ENCODE measurements around the gene RHBDF1.

The RHBDF1 gene

DNA sequence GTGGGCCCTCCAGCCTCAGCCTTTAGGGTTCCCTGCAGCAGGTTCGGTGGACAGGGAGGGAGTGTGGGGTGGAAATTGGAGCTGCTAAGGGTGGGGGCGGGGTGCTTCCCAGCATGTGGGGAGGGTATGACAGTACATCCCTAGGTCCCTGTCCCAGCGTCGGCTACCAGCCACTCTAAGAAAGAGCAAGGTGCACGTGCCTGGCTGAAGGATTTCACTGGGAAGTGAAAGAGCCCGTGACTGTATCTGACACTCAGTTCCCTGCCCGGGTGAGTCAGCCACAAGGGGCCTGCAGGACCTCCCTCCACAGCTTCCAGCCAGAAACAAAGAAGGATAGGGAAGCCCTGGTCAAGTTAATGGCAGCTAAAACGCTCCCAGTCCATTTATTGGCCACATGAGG is 14.7 kb downstream of the RHBDF1 start:
- TF ChIP-seq, protein P1, sequence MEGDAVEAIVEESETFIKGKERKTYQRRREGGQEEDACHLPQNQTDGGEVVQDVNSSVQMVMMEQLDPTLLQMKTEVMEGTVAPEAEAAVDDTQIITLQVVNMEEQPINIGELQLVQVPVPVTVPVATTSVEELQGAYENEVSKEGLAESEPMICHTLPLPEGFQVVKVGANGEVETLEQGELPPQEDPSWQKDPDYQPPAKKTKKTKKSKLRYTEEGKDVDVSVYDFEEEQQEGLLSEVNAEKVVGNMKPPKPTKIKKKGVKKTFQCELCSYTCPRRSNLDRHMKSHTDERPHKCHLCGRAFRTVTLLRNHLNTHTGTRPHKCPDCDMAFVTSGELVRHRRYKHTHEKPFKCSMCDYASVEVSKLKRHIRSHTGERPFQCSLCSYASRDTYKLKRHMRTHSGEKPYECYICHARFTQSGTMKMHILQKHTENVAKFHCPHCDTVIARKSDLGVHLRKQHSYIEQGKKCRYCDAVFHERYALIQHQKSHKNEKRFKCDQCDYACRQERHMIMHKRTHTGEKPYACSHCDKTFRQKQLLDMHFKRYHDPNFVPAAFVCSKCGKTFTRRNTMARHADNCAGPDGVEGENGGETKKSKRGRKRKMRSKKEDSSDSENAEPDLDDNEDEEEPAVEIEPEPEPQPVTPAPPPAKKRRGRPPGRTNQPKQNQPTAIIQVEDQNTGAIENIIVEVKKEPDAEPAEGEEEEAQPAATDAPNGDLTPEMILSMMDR (IDR thresholded peaks at IDR 0.05; ENCODE audit: low read depth, low read length, missing control alignments): no peak
- no peak overlapping the region for H3K27ac ChIP-seq
- H3K4me3 ChIP-seq (ENCODE audit: low read depth, low read length): no peak overlapping the region
- DNase-seq: no peak
- in situ Hi-C loops (cut with HindIII; ENCODE audit: low pct_ligation_motif_present, low sequenced_read_pairs): no loop called here
- peaks cover 71% of the 10 kb centered on the region for H3K36me3 ChIP-seq (replicated peaks)
- no peaks in the 10 kb centered on the region for H3K27me3 ChIP-seq (replicated peaks)

DNA sequence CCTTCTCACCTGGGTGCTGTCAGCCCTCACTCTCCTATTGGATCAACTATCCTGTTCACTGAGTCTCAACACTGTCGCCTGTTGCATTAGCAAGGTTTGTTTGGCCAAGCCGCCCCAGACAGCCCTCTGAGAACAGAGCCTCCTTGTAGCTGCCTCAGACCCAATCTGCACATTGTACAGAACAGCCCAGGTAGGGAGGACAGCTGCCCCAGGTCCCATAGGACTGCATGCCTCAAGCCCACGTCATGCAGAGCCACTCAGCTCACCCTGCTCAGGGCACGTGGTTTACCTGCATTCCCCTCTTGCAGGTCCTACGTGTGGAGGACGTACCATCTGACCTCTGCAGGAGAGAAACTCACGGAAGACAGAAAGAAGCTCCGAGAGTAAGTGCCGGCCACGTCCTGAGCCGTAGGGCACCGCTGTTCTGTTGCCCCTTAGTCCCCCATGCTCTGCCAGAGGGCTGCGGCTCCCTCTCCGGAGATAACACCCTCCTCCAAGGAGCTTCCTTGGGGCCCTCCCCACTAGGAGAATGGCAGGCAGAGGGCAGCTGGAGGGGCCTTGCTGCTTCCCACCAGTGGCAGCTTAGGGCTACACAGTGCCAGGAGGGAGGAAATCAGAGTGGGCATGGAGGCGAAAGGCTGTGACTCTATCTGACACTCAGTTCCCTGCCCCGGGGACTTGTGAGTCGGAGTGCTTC is 16.1 kb downstream of the RHBDF1 start:
- H3K4me3 ChIP-seq (ENCODE audit: low read depth, low read length): no peak overlapping the region
- TF ChIP-seq, protein P1 (IDR thresholded peaks at IDR 0.05; ENCODE audit: low read depth, low read length, missing control alignments): no peak
- no peak overlapping the region for H3K27ac ChIP-seq
- in situ Hi-C loops (cut with HindIII; ENCODE audit: low pct_ligation_motif_present, low sequenced_read_pairs): no loop called here
- H3K27me3 ChIP-seq (replicated peaks): no peaks in the 10 kb centered on the region
- no peak for DNase-seq
- peaks cover 57% of the 10 kb centered on the region for H3K36me3 ChIP-seq (replicated peaks)

DNA sequence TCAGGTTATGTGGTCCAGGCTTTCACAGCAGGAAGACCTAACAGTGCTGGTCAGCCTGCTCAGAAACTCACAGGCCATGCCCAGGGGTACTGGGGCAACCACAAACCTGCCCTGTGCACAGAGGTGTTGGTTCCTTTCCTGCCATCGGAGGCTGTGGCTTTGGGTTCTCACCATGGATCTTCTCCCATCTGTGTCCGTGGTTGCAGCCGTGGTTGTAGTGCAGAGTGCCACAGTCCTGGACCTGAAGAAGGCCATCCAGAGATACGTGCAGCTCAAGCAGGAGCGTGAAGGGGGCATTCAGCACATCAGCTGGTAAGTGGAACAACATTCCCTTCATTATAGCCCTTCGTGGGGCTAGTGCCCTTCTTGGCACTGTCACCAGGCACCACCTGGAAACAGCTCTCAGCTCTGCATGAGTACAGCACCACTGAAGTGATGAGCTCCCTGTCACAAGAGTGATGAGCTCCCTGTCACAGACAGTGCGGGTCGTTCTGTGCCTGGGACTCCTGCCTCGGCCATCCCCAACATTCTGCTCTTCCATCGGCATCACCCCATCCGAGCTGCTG is 16.8 kb downstream of the RHBDF1 start:
- Histone ChIP-seq H3K36me3 (replicated peaks) (peaks cover 53% of the 10 kb centered on the region), H3K27ac (no peak overlapping the region), H3K27me3 (replicated peaks) (no peaks in the 10 kb centered on the region), H3K4me3 (ENCODE audit: low read depth, low read length) (no peak overlapping the region)
- no peak for DNase-seq
- in situ Hi-C loops (cut with HindIII; ENCODE audit: low pct_ligation_motif_present, low sequenced_read_pairs): no loop called here
- TF ChIP-seq, protein P1 (IDR thresholded peaks at IDR 0.05; ENCODE audit: low read depth, low read length, missing control alignments): no peak

DNA sequence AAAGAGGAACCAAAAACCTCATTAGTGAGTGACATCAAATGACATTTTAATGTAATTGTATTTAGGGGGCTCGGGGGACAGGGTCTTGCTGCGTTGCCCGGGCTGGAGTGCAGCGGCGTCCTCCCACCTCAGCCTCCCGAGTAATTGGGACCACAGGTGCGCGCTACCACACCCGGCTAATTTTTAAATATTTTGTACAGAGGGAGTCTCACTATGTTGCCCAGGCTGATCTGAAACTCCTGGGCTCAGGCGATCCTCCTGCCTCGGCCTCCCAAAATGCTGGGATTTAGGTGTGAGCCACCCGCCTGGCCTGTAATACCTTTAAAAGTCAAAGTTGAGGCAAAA is 18.2 kb downstream of the RHBDF1 start:
- no peak overlapping the region for H3K27ac ChIP-seq
- H3K36me3 ChIP-seq (replicated peaks): peaks cover 46% of the 10 kb centered on the region
- no peaks in the 10 kb centered on the region for H3K27me3 ChIP-seq (replicated peaks)
- in situ Hi-C loops (cut with HindIII; ENCODE audit: low pct_ligation_motif_present, low sequenced_read_pairs): no loop called here
- no peak for DNase-seq
- peak overlapping the region; percentile 83 for H3K4me3 ChIP-seq (ENCODE audit: low read depth, low read length)
- TF ChIP-seq, protein P1 (IDR thresholded peaks at IDR 0.05; ENCODE audit: low read depth, low read length, missing control alignments): no peak

DNA sequence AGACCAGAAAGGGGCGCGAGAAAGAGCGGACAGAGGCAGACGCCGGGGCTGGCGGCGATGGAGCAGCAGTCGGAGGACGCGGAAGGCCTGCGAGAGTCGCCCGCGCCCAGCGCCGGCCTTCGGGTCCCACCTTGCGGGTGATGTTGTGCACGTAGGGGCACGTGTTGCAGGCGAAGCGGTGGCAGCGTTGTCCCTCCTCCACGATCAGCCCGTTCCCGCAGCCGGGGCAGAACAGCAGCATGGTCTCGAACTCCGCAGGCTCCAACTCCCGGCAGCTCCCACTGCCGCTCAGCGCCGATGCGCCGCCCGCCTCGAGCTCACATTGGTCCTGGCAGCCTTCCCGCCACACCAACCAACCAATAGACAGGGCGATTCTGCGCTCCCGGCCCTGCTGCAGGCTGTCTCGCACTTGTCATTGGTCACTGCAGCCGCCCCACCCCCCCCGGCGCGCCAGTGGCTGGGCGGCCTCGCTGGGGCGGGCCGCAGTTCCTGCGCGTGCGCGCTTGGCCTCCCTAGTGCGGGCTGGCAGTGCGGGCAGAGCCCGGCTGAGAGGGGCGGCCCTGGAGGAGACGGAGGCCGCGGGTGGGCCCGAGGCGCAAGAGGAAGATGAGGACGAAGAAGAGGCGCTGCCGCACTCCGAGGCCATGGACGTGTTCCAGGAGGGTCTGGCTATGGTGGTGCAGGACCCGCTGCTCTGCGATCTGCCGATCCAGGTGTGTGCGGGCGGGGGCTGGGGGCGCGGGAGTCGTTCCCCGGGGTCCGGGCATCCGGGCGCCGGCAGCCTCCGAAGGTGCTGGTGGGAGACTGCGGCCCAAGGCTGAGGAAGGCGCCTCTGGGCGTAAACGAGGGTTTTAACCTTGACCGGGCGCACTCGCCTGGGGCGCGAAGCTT is 18.8 kb downstream of the RHBDF1 start, which contains the start of the genes POLR3K and SNRNP25:
Gene POLR3K (minus strand): TSS at position 263 of the 891 bp plus-strand sequence. CDS start 22 bp downstream, at position 241.
Gene SNRNP25 (plus strand): TSS at position 483 of the 891 bp plus-strand sequence. CDS start 189 bp downstream, at position 672.
- no peaks in the 10 kb centered on the region for H3K27me3 ChIP-seq (replicated peaks)
- peak within 1 kb of the TSS; percentile 83 for H3K4me3 ChIP-seq (ENCODE audit: low read depth, low read length)
- TF ChIP-seq, protein P1 (IDR thresholded peaks at IDR 0.05; ENCODE audit: low read depth, low read length, missing control alignments): no peak
- in situ Hi-C loops (cut with HindIII; ENCODE audit: low pct_ligation_motif_present, low sequenced_read_pairs): no loop called here
- H3K36me3 ChIP-seq (replicated peaks): peaks cover 40% of the 10 kb centered on the region
- H3K27ac ChIP-seq: peak within 1 kb of the TSS; percentile 44
- DNase-seq: peak; percentile 99

All from brain microvascular endothelial cell (primary cell).